NCI-H748 (cell line): ENCODE results near the gene KRTAP7-1.

Experiments
- DNase-seq: peaks from one replicate; lab custom pipeline; 2025; ENCODE audit not compliant: unreplicated experiment; lab: John Stamatoyannopoulos, UW

KRTAP7-1 gene

DNA sequence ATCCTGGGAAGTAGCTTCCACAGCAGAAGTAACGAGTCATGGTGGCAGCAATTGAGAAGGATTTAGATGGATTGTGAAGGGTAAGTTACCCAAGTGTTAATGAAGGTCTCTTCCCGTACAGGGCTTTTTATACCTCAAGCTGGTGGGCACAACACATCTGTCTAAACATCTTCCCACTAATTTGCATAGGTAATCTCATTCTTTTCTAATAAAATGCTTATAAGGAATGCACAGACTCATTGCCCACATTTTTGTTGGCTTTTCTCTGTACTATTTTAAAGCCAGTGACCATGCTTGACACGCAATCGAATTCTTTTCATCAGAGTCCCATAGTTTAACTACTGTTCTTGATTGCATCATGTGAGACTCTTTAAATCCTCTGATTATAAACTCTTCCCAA, at the start of gene KRTAP7-1:
KRTAP7-1 (minus strand) TSS at position 101 of the 400 bp plus-strand sequence; CDS start at position 40, 61 bp downstream.
- no peak for DNase-seq

GRCh38 chr21:30874526-30874925, 45.0 kb upstream of the KRTAP7-1 start:
- DNase-seq, result no peak

DNA sequence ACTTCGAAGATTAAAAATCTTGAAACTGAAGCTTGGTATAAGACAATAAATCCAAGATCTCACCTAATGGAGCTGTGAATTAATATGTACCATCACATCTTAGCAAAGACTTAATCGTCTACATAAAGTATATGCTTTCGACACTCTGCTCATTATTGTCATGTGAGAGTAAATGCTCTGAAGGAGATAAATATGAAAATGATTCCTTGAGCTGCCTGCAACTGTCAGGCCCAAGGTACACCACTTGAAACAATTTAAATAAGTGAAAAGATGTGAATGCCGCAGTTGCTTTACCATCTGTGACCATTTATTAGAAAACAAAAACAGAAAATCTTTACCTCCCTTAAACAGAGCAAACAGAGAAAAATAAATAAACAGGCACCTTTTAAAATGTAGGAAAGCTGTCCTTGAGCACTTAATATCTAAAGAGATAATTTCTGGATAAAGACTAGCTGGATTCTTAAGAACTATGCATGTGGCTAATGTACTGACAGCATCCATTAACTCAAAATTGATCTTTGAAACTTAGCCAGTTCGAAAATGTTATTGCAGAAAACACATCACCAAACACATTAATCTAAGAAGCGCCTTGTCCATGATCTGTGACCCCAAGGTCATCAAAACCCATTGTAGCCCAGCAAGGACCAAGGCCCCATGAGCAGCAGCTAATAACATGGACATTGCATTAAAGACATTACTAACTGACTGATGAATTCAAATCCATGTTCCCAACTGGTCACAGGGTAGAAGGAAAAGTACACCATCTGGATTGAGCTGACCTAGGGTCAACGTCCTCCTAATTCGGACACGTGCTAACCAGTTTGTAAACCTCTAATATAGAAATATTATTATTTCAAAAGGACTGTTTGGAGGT, 18.3 kb upstream of the KRTAP7-1 start:
- no peak for DNase-seq

DNA sequence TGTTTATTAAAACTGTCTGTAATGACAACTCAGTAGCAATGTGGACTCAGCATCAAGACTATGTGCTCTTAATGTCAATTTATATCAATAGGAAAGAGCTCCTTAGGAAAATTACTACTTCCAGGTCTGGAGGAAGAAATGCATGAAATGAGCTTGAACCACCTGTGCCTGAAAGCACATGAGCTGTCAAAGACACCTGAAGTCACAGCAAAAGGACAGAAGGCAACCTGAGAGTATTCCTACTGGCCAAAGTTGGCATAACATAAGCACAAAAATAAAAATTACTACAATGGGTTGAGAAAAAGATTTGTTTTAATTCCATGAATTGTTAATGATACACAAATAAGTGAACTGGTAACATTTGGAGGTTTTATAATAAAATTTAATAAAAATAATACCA, 13.4 kb upstream of the KRTAP7-1 start:
- DNase-seq, result no peak

GRCh38 chr21:30839304-30839703, 9.7 kb upstream of the KRTAP7-1 start:
- peak; percentile 3 for DNase-seq

DNA sequence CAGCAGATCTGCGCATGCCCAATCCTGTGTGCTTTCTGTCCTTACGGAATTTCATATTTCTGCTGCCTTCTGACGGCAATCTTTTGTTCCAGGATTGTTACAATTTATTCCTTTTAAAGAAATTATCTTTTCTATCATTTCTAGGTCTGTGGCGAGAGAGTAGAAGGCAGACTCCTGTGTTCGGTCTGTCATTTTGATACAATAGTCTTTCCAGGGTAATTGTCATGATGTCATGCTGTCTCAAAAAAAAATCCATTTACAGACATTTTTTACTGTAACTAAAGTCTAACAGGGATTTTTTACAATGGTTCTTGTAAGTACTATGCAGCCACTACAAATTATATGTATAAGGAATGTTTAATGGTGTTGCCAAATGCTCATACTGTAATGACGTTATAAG, 9.0 kb upstream of the KRTAP7-1 start:
- no peak for DNase-seq

DNA sequence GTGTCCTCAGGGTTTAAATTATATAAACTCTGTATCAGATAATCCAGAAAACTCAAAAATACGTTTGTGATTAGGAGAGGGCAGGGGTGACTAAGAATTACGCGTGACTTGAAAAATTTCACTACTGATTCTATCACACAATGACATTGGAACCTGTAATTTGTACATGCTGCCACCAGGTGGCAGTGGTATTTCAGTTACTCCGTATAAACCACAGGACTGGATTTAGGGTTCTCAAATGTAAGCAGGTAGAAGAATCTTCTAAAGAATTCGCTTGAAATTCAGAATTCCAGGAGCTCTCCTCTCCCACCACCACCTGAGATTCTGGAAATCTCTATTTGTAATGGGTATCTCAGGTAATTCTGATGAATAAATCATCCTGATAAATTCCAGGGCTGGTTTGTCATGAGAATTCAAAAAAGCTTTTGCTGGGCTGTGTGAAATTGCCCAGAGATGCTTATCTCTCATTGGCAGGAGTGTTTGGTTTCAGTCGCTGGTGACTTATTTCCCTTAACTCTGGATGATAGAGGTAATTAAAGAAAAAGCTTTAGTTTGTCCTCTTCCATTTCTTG, 1.7 kb upstream of the KRTAP7-1 start:
- peak; percentile 6 for DNase-seq

DNA sequence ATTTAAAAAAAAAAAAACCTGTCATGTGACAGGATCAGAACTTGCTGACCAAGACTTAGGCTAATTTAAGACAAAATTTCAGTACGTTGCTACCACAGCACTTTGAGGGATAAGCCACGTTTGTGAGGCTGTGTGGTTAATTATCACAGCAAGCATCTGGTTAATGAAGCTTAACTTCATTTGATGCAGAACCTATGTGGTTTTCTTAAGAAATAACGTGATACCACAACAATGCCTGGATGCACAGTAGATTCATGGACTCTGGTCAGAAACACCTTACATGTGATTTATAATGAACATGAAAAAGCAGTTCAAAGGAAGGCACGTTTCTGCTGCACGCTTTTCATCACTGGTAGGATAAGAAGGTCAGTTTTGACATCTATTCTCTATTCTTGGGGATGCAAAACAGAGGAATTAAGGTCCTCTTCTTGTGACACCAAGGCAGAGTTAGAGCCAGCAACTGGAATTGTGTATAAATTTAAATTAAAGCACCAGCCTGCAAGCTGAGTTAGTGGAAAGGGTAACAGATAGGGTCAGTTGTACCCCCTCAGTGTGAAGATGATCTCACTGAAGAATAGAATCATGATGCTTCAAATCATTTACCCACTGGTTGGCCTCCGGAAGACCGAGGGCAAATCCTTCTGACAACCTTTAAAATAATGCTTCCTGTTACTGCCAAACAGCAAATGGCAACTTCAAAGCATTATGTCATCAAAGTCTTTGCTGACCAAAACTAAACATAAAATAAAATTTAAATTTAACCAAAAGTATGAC, 10.5 kb downstream of the KRTAP7-1 start:
- DNase-seq, result no peak

GRCh38 chr21:30813174-30813573, 16.4 kb downstream of the KRTAP7-1 start, which contains the start of gene KRTAP8-1:
Gene KRTAP8-1 (minus strand): TSS chr21:30813274. CDS start chr21:30813220, 54 bp downstream.
- no peak for DNase-seq

DNA sequence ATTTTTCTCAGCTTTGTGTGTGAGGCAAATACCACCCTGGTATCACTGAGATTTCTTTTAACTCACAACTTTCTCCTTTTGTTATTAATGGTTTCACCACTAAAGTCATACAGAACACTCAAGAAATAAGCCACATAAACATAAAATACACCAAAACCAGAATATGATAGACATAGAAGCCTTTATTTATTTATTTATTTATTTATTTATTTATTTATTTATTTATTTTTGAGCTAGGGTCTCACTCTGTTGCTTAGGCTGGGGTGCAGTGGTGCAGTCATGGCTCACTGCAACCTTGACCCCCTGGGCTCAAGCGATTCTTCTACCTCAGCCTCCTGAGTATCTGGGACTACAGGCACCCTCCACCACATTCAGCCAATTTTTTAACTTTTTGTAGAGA, 29.0 kb downstream of the KRTAP7-1 start:
- no peak for DNase-seq

DNA sequence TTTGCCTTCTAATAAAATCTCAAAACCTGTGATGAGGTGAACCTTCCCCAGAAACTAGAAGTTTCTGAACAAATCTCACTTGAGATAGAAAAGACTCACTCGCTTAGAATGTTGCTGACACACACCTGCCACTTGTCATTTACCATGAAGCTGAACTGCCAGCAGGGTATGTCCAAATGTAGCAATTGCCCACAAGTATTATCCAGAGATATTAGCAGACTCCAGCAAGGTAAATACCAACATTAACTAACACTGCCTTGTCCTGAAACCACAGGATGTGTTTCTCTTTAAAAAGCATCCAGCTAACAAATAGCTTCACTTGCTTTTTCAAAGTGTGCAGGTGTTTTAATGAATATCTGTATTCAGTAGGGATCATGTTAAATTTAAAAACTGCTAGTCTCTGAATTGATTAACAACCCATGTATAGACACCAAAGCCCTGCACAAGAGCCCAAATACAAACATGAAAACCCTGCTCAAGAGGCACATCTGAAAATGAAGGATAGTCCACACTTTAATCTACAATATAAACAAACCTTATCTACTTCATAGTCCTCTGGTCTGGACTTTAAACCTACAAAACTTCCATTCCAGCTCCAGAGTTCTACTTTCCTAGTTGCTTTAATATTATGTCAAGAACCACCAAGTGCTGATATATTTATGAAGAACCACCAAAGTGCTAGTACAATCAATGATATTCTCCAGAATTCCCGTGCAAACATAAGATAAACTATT, 35.8 kb downstream of the KRTAP7-1 start:
- DNase-seq, result no peak

DNA sequence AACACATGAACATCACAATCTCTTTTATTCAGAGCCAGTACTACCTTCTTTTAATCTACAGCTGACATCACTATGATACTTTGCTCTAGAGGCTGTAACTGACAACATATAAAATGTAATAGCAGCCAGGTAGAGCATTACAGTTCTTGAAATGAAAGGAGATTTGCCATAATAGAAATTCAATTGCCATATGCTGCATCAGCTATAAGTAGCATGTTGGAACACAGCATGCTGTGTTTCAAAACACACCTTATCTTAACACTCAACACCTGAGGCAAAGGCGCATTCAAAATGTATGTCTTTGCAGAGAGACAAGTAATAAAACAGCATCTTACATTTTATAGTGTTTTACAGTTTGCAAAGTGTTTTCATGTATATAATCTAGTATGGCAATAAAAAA, 50.3 kb downstream of the KRTAP7-1 start:
- no peak for DNase-seq
